SKM-1 (cell line): ENCODE measurements around the gene ZDHHC17.
"Not testable (repeated sequence)": the region's sequence is repeated elsewhere in the genome, so short reads cannot be mapped to it uniquely, and the experiment has no call there.

Experiments used
- DNase-seq: peaks from one replicate; lab custom pipeline; 2025; ENCODE audit not compliant: unreplicated experiment; lab: John Stamatoyannopoulos, UW

Gene ZDHHC17

DNA sequence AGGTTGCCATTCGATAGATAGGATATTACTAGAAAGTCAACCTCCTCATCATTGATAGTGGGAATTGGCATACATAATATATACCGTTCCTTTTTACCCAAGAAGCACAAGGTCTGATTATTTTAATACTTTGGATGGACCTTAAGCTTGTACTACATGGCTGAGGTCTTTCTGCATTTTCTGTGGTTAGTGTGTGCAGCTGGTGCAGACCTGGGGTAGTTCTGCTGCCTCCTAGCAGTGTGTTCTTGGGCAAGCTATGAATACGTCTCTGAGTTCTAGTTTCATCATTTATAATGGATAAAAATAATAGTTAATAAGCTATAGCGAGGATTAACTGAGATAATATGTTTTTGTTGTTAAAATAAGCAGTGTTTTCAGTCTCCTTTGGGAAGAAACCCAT lies 2.2 kb downstream of the ZDHHC17 start:
- no peak for DNase-seq

DNA sequence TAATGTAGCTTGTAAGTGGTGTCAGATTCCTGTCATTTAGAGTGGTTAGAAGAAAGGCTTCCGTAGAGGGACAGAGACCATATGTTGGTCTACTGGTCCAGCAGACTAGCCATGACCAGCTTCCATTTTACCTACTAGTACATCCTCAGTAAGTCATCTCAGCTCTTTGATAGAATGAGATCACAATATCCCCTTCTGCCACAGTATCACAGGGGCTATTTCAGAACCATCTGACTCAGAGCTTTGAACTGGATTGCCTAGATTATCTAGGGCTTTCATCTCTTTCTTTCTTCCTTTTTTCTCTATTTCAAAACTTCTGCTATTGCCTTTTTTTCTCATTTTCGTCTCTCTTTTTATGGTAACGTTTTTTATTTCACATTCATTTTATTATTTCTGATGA lies 4.7 kb downstream of the ZDHHC17 start:
- DNase-seq, result no peak

DNA sequence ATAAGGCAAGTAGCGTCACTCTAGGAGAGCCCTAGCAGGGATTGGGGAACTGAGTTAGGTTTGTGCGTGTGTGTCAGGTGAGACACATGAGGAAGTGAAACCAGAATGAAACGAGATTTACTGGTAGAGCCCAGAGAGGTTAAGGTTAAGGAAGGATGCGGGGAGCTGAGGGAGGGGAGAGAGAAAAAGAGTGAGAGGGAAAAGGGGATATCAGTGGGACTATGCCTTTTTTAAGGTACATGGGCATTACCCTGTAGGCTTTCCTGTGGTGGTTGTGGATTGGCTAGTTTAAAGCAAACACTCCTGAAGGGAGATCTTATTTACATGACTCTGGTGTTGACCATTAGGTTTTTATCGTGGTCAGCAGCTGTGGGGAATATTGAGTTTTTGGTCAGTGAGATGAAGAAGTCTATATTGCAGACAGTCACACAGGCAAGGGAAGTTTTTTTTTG lies 13.9 kb downstream of the ZDHHC17 start:
- no peak for DNase-seq

DNA sequence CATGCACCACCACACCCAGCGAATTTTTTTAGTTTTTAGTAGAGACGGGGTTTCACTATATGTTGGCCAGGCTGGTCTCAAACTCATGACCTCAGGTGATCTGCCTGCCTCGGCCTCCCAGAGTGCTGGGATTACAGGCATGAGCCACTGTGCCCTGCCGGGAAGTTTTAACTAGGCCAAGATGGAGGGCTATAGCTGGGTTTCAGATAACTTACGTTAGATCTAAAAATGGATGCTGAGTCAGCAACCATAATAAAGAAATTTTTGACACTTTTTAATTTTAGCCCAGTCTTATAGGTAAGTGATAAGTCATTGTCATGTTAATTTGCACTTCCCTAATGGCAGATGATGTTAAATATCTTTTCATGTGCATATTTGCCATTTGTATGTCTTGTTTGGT lies 14.4 kb downstream of the ZDHHC17 start:
- DNase-seq, result no peak

DNA sequence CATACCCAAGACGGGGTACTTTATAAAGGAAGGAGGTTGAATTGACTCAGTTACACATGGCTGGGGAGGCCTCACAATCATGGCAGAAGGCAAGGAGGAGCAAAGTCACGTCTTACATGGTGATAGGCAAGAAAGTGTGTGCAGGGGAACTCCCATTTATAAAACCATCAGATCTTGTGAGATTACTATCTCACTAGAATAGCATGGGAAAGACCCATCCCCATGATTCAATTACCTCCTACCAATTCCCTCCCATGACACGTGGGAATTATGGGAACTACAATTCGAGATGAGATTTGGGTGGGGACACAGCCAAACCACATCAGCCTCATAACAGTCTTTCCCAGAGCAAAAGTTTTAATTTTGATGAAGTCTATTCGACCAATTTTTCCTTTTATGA lies 15.4 kb downstream of the ZDHHC17 start:
- not testable (repeated sequence) for DNase-seq

DNA sequence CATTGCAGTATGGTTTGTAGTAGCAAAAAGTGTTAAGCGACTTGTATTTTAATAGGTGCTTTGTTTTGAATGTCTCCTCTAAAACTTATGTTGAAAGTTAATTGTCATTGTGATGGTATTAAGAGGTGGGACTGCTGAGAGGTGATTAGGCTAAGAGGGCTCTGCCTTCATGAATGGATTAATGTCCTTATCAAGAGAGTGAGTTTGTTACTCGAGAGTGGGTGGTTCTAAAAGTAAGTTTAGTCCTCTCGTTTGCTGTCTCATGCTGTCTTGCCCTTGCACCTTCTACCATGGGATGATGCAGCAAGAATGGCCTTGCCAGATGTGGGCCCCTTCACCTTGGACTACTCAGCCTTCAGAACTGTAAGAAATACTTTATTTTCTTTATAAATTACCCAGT lies 17.4 kb downstream of the ZDHHC17 start:
- no peak for DNase-seq

DNA sequence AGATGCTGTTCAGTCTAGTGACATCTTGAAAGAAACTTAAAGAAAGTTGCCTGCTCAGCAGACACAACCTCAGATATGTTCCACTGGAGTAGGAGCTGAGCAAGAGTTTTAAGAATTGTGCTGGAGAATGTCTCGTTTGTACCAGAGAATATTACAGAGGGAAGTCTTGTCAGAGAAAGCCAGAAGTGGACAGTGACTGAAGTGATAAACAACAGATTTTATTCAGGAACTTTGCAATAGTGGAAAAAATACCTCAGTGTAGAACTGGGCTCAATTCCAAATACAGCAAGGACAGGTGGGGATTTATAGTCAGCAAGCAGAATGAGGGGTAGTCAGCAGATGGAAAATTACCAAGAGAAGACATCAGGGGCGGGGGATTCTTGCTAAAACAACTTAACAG lies 18.6 kb downstream of the ZDHHC17 start:
- DNase-seq, result no peak

DNA sequence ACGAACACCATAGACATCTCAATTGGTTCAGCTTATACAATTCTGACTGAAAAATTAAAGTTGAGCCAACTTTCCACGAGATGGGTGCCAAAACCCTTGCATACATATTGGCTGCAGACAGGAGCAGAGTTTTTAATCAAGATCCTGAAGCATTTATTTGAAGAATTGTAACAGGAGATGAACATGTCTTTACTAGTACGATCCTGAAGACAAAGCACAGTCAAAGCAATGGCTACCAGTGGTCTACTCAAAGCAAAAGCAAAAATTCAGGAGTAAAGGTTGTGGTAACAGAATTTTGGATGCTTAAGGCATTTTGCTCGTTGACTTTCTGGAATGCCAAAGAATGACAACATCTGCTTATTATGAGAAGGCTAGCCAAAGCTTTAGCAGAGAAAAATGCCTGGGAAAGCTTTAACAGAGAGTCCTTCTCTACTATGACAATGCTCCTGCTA lies 20.7 kb downstream of the ZDHHC17 start:
- DNase-seq, result no peak

DNA sequence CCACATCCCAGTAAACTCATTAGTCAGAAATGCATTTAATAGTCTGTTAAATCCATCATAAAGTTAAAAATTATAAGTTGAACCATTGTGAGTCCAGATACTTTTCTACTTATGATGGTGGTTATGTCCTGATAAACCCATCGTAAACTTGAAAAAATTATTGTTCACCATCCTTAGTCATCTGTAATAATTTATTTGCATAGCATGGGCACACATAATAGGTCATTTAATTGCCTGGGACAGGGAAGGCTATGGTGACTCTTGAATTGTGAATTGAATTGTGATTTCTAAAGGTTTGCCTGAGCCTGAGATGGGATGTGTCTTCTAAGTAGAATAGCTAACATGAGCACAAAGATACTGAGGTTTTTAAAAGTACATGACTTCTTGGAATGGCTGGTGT lies 21.5 kb downstream of the ZDHHC17 start:
- DNase-seq, result no peak

DNA sequence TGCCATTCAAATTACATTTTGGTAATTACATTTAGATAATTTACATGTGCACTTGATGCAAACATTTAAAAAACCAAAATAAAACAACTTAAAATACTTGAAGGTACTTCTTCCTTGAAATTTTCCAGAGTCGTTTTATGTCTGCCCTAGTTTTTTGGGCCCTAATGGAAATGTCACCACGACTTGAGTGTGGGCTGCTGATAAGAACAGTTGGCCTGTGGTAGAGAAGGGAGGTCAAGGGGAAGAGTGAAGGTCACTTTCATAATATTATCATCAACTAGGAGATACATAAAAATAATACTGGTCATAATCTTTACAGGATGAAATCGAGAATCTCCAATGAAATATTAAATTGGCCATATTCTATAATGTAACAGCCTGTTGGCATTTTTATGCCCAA lies 23.1 kb downstream of the ZDHHC17 start:
- no peak for DNase-seq

DNA sequence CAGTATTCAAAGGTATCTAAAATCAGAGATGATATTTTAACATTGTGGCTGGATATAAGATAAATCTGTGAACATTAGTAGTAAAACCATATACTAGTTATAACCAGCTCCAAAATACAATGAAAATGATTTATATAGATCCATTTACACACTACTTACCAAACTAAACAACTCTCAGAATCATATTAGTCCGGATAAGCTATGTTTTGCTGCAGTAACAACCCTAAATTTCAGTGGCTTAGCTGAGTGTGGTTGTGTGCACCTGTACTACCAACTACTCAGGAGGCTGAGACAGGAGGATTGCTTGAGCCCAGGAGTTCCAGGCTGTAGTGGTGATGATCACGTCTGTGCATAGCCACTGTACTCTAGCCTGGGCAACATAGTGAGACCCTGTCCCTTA lies 23.8 kb downstream of the ZDHHC17 start:
- no peak for DNase-seq

DNA sequence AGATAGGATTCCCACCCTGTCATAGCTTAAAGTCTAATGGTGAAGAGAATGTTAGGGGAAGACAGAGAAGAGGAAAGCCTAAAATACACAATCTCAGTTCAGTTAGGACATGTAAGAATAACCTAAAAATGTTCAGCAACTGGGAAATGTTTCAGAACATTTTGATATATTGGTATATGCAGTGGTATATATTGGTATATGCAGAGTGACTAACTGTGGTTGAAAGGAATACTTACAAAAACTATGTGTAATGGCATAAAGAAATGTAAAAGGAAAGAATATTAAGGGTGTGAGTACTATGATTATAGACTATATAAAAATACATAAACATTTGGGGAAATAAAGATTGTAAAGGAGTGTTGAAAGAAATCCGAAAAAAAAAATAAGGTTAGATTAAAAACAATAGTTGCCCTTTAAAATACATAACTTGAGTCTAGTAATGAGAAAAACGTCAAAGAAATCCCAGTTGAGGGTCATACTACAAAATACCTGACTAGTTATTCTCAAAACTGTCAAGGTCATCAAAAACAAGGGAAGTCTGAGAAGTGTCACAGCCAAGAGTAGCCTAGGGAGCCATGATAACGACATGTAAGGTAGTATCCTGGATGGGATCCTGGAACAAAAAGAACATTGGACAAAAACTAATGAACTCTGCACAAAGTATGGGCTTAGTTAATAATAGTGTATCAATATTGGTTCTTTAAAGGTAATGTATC lies 25.6 kb downstream of the ZDHHC17 start:
- DNase-seq, result no peak

DNA sequence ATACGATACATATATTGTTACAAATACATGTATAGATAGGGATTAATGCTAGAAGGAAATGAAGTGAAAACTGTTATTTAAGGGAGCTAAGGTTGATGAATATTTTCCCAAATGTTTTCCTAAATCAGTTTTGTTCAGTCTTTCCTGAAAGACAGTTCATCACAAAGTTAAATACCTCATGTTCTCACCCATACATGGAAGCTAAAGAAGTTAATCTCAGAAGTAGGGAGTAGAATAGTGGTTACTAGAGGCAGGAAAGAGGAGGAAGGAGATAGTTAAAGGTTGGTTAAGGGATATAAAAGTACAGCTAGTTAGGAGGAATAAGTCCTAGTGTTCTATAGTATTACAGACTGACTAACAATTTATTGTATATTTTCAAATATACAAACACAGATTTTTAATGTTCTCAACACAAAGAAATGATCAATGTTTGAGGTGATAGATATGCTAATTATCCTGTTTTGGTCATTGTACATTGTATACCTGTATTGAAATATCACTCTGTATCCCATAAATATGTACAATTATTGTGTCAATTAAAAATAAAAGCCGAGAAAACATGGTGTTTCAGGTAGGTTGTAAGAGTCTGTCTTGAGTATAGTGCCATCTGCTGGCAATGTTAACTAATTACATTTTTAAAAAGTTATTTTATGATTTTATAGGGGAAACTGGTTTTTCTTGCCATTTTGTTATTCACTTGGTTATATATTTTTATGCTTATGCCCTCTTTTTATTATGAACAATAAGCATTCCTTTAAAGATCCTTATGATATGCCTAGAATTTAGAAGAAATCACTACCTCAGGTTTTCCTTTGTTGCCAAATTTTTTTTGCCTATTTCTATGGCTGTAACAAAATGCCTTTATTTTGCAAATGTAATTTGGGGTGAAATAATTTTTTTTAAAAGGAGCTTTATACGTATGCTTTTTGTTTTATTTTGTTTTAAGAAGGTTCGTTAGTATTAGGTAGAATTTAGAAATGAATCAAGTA lies 26.9 kb downstream of the ZDHHC17 start:
- no peak for DNase-seq

DNA sequence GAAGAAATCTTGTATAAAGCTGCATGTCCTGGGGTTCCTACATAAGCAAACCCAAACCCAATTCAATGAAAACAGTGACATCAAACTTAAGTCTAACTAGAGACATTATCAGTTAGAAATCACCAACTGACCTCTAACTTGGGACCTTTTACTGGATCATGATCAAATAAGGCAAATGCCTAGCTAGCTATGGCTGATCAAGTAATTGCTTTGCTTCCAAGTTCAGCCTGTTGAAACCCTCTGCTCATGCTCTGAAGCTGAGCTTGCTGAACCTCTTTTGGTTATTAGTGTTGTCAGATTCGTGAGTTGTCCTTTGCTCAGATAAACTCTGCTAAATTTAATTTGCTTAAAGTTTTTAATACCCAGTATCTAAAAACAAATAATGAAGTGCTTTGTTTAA lies 28.9 kb downstream of the ZDHHC17 start:
- no peak for DNase-seq

DNA sequence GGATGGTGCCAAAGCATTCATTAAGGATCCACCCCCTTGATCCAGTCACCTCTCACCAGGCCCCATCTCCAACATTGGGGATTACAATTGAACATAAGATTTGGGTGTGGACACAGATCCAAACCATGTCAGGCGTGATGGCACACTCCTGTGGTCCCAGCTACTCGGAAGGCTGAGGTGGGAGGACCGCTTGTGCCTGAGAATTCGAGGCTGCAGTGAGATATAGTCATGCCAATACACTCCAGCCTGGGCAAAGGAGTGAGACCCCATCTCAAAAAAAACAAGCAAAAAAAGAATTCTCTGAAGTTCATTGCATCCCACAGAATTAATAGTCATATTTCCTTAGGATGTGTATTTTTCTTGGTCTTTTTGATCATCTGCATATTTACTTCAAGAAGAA lies 34.9 kb downstream of the ZDHHC17 start:
- no peak for DNase-seq

DNA sequence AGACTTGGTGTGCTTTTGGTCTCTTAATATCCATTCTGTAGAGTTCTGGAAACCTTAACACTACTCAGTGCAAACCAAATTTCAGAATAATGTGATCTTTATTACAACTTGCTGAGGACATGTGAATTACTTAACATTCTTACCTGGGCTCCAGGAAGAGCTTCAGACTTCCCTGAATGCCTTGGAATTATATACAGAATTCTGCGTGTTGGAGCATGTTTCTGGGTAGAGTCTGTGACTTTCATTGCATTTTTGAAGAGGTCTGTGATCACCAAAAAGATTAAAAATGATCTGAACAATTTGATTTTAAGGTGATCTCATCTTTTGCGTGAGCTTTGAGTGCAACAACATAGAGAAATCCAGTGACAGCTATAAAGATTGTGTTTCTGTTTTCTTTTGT lies 35.4 kb downstream of the ZDHHC17 start:
- DNase-seq, result no peak

DNA sequence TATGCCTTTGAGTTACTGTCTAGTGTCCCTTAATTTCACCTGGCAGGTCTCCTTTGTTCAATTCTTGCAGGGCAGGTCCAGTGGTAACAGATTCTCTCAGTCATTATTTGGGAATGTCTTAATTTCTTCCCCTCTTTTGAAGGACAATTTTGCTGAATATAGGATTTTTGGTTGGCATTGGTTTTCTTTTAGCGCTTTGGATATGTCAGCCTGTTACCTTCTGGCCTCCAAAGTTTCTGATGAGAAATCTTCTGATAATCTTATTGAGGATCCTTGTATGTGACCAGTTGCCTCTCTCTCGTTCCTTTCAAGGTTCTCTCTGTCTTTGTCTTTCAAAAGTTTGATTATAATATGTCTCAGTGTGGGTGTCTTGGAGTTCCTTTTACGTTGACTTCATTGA lies 38.1 kb downstream of the ZDHHC17 start:
- DNase-seq, result no peak

DNA sequence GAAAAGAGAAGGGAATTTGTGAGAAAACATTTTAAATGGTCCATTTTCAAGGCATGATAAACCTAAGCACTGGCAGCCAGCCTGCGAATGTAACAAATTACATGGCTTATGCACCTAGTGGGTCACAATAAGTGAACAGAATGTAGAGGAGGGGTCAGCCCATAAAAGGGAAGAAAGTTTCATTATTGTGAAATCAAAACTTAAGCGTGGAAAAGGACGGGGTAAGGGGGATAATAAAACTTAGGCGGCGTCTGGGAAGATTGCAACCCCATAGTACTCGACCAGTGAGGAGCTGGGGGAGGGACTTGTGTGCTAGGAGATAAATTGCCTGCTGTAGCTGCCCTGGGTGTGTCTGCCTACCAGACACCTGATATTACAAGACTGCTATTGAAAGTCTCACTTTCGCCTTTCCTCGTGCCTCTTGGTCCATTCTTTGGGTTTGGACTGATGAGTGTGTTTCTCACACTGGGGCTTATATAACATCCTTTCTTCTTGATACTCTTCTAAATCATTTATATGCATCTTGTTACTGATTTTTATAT lies 40.6 kb downstream of the ZDHHC17 start:
- no peak for DNase-seq

DNA sequence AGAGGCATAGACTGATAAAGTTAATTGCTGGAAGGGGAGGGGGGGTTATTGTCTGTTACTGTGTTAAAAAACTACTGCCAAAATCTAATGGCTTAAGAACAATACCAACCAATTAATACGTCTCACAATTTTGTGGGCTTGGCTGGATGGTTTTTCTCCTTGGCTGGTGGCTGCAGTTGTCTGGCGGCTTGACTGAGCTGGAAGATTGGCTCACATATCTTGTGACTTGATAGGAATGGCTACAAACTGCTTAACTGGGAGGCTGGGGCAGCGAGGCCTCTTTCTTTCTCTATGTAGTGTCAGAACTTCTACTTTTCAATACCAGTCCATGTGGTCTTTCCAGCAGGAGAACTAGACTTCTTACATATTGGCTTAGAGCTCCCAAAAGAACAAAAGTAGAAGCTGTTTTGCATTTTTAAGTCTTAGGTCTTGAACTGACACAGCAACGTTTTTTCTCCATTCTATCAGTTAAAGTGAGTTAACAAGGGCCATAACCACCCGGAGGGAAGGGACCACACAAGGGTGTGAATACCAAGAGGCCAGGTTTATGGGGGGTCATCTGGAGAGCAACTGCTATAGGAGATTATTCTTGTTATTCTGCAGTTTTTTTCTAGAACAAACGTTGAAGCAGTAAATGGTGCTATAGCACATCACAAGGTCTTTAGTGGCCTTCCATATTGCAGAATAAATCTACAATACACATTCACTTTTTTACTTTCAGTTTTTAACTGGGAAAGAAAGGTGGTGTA lies 46.9 kb downstream of the ZDHHC17 start:
- DNase-seq, result no peak

DNA sequence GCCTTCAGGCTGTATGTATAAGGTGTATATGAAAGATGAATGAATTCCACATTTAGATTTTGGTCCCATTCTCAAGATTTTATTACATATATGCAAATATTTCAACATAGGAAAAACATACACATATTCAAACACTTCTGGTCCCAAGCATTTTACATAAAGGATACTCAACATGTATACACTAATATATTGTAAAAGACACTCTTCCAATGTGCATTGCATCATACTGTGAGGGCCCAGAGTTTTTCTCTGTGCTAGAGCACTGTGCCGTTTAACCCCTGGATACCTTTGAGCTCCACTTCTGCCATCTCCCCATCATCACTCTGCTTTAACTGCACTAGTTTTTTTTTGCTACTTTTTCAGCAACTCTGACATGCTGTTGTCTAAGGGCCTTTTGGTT lies 48.1 kb downstream of the ZDHHC17 start:
- DNase-seq, result no peak

DNA sequence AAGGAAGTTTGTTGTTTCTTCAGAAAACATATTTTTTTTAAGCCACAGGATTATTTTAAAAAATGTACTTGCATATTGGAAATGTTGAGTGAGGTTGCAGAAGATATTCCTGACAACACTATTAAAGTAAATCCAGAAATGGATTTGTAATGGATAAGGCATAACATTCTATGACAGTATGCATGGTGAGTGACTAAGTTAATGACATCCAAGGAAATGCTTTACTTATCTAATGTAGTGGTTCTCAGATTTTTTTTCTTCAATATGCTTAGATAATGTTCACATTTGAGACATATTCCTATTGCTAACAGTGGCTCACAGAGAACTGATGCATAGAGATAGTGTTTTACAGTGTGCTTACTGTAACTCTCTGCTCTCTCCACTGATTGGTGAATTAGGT lies 49.4 kb downstream of the ZDHHC17 start:
- no peak for DNase-seq
